Activated CD4-positive, CD25-positive, alpha-beta regulatory T cell (primary cell): Measurements from ENCODE around the gene TEP1.
"Not testable (repeated sequence)": the region's sequence is repeated elsewhere in the genome, so short reads cannot be mapped to it uniquely, and the experiment has no call there.

Experiments used
- DNase-seq, 4 experiments: peaks; one replicate each; lab custom pipeline; 2025; lab: John Stamatoyannopoulos, UW

TEP1 gene

DNA sequence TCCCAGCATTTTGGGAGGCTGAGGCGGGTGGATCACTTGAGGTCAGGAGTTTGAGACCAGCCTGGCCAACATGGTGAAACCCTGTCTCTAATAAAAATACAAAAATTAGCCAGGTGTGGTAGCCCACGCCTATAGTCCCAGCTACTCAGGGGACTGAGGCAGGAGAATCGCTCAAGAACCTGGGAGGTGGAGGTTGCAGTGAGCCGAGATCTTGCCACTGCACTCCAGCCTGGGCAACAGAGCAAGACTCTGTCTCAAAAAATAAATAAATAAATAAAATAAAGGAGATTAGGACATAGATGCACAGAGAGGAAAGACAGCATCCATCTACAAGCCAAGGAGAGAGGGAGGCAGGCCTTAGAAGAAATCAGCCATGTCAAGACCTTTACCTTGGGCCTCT is 72.3 kb downstream of the TEP1 start:
- DNase-seq = not testable (repeated sequence)

GRCh38 chr14:20334017-20334416 is 79.3 kb downstream of the TEP1 start:
- no peak for DNase-seq

GRCh38 chr14:20333494-20333841 is 79.8 kb downstream of the TEP1 start:
- DNase-seq = no peak

DNA sequence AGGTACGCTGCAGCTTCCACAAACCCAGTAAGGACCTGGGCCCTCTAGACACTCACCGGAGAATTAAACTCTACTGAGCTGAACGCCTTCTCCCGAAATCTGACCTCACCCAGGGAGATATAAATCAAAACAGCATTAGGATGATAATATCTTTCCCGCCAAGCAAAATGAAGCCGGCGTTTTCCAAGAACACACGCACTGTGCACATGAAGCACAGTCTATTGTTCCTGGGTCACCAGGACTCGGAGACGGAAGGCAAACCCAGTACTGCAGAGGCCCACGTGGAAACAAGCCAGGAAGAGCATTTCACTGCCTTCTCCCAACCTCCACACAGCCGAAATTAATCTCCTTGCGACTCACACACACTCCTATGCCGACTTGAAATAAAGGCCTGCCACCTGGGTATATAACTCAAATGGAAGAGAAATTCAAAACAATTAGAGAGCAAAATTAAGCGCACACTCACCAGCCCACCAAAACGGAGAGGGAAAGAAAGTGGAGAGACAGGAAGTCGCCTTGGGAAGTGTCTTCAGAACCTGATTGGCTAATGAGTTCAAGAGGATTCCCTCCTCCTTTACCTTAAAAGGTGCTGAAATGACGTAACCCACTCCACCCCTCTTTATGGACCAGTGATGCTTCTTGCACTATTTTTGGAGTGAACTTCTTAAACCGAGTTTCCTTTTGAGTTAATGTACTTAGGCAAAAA is 80.4 kb downstream of the TEP1 start, which contains the start of gene CCNB1IP1:
CCNB1IP1 (minus strand) TSS at position 492 of the 706 bp plus-strand sequence. CDS start 16,756 bp downstream, outside the sequence.
- peak in 1 of 4 experiments; percentile 7 for DNase-seq

- no peak for DNase-seq
These were observed 80.9 kb downstream of the TEP1 start for GRCh38 chr14:20332431-20332787.

DNA sequence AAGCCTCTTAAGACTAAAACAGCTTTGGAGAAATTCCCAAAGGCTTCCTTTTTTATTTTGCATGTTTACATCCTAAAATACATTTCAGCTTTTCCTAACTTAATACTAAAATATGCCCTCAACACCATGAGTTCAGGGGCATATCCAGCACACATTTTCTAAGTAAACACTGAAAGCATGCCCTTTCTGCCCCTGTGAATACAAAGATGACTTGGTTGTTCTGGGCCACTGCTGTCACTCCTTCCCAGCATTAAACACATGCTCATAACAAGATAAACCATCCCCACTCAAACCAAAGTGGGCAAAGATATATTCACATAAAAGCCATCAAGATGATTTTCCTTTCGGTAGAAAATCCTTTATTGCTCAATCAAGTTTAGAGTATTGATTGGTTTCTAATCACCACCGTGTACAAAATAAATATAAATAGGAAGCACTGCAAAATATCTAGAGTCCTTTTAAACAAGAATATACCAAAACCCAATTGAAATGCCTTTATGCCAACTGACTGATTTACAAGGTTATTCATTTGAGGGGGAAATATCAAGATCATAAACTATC is 82.2 kb downstream of the TEP1 start:
- DNase-seq = no peak

- DNase-seq = no peak
These were observed 83.9 kb downstream of the TEP1 start for GRCh38 chr14:20329355-20329754.

DNA sequence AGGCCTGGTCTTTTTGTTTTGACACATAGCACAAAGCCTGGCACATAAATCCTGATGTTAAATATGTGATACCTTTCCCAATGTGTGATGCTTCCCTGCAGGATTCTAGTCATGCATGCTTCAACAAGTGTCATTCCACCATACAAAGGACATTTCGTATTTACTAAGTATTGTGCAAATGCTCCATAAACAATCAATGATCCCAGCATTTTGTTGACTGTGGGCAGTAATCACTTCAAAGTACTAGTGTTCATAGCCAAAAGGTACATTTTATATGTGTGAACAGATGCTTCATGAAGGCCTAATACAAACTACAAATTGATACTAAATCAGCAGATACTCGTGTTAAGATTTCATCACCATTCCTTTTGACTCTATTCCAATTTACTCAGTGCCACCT is 84.6 kb downstream of the TEP1 start:
- no peak for DNase-seq

GRCh38 chr14:20327005-20327869 is 86.1 kb downstream of the TEP1 start:
- DNase-seq = no peak

DNA sequence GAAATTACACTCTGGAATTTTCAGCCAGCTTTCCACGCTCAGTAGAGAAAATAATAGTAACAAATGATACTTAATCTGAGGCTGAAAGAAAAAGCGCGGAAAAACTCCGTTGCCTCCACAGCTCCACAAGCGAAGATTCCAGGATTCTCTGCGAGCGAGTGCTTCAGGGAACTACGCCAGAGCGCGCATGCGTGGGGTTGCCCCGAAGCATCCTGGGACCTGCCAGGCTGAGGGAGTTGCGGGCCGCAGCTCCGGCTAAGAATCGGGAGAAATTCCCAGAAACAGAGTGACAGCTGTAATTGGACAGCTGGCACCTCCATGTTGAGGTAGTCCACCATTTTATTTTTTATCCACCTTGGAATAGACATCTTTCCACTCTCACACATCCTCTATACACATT is 95.6 kb downstream of the TEP1 start:
- no peak for DNase-seq
